K562 (cell line): ENCODE results near the gene THYN1. TPM values are rescaled to one million over a fixed set of nuclear protein-coding genes. Genes with fewer than 3 reads are reported as not detected.
A peak's percentile ranks its signal among the peaks of the same experiment; 100 is the strongest.

ENCODE experiments used
- ATAC-seq: fragments of 200-7000 bp; cut with Tn5 transposase; 3 replicates; pipeline ENCODE4 v1.9.1; 2020; ENCODE audit warnings: moderate library complexity
- BruUV-seq: library from RNA; stranded (reverse); fragments of 400-500 nt; replicated peaks from 2 replicates; lab custom pipeline; 2021; lab: Mats Ljungman, UMichigan
- CTCF ChIA-PET: fragments of 300-600 bp; formaldehyde crosslinking; extraction: SDS; loops from one replicate; lab custom pipeline; 2021; ENCODE audit warnings: low intra/inter-chr PET ratio; lab: Yijun Ruan, JAX
- POLR2A ChIA-PET: fragments of 300-600, 350-650 bp; sonication (Branson Sonifier 250); formaldehyde crosslinking; extraction: SDS; loops from one replicate; lab custom pipeline; 2021; ENCODE audit warnings: antibody characterized with exemption, inconsistent platforms; lab: Yijun Ruan, JAX
- DNase-seq, 4 experiments: peaks; one replicate each; pipeline versions ENCODE4 v3.0.0 to v3.0.0-alpha.2; 2011 to 2018; ENCODE audit warnings: low spot score in 3 of 4, mixed read lengths in 3 of 4; ENCODE audit errors: extremely low read depth in 1 of 4
- FAIRE-seq: peaks from 2 replicates; lab custom pipeline; 2011; peaks lifted over from hg19 to GRCh38; lab: Jason Lieb, UNC
- H2AFZ ChIP-seq: 2 replicates; pipeline ENCODE4 v1.6.0; 2011; ENCODE audit warnings: low read depth, low read length, control low read depth, inconsistent platforms
- H3K27ac ChIP-seq: fragments of 200-600 bp; 3 replicates; pipeline ENCODE4 v1.8.0; 2011; ENCODE audit warnings: low read depth, mild to moderate bottlenecking, control low read depth, inconsistent platforms, low read length, moderate library complexity, mixed read lengths; ENCODE audit errors: extremely low read depth
- H3K27me3 ChIP-seq, 2 experiments: fragments of 300-600 bp in 1 of 2; 2 replicates in 1 of 2; 3 replicates in 1 of 2; pipeline versions ENCODE4 v1.6.0 to v1.8.0; 2011; ENCODE audit warnings: inconsistent platforms in 2 of 2, low read length in 2 of 2, mild to moderate bottlenecking in 1 of 2, mixed read lengths in 1 of 2, moderate library complexity in 1 of 2; ENCODE audit not compliant: control insufficient read depth in 2 of 2, insufficient read depth in 2 of 2
- H3K36me3 ChIP-seq: fragments of 300-600 bp; 3 replicates; pipeline ENCODE4 v1.8.0; 2011; ENCODE audit warnings: mild to moderate bottlenecking, low read length, inconsistent platforms; ENCODE audit not compliant: control insufficient read depth, insufficient read depth
- H3K4me1 ChIP-seq, 2 experiments: fragments of 200-600 bp in 1 of 2; replicated peaks in 1 of 2; 2 replicates in 1 of 2; 3 replicates in 1 of 2; pipeline versions ENCODE4 v1.5.1 to v1.8.0; 2011; ENCODE audit warnings: inconsistent platforms in 2 of 2, low read length in 2 of 2, mild to moderate bottlenecking in 1 of 2, mixed read lengths in 1 of 2, moderate library complexity in 1 of 2; ENCODE audit not compliant: control insufficient read depth in 2 of 2, insufficient read depth in 2 of 2
- H3K4me2 ChIP-seq: 2 replicates; pipeline ENCODE4 v1.6.1; 2011; ENCODE audit warnings: low read length, control low read depth, inconsistent platforms, mixed read lengths; ENCODE audit not compliant: insufficient read depth
- H3K4me3 ChIP-seq: fragments of 200-600 bp; sonication (generic), shearing (Covaris generic); 2 replicates; pipeline ENCODE4 v1.5.1; 2016; ENCODE audit warnings: control low read depth, inconsistent platforms
- H3K79me2 ChIP-seq: fragments of 200-600 bp; 3 replicates; pipeline ENCODE4 v1.8.0; 2011; ENCODE audit warnings: low read length, inconsistent platforms; ENCODE audit not compliant: control insufficient read depth, insufficient read depth
- H3K9ac ChIP-seq, 2 experiments: 2 replicates each; pipeline versions ENCODE4 v1.6.0 to v1.6.1; 2011; ENCODE audit warnings: low read depth in 2 of 2, low read length in 2 of 2, control low read depth in 1 of 2, inconsistent platforms in 1 of 2, mild to moderate bottlenecking in 1 of 2, mixed read lengths in 1 of 2; ENCODE audit not compliant: insufficient read depth in 1 of 2
- H3K9me1 ChIP-seq: one replicate; pipeline ENCODE4 v1.6.0; 2011; ENCODE audit warnings: inconsistent platforms, mild to moderate bottlenecking, low read length, moderate library complexity; ENCODE audit not compliant: control insufficient read depth, insufficient read depth
- H3K9me3 ChIP-seq: replicated peaks from 2 replicates; pipeline ENCODE4 v1.5.1; 2011; ENCODE audit warnings: low read depth, low read length, inconsistent platforms; ENCODE audit not compliant: control insufficient read depth, insufficient read depth
- H4K20me1 ChIP-seq: replicated peaks from 2 replicates; pipeline ENCODE4 v1.6.1; 2011; ENCODE audit warnings: low read length, inconsistent platforms, mixed read lengths; ENCODE audit not compliant: control insufficient read depth, insufficient read depth
- BMI1 ChIP-seq: fragments of 150-350 bp; IDR thresholded peaks from 2 replicates; pipeline ENCODE4 v1.6.1; 2014; ENCODE audit warnings: low read length
- CBX8 ChIP-seq: fragments of 200-600 bp; sonication (generic); IDR thresholded peaks from 2 replicates; pipeline ENCODE4 v1.6.1; 2012; ENCODE audit warnings: borderline replicate concordance, mixed run types, low read depth, mild to moderate bottlenecking, moderate library complexity, mixed read lengths, low read length, control low read depth, inconsistent platforms; ENCODE audit not compliant: poor library complexity, severe bottlenecking; ENCODE audit errors: extremely low read depth
- LCOR ChIP-seq: sonication (generic); formaldehyde crosslinking; IDR thresholded peaks from 2 replicates; pipeline ENCODE4 v1.8.0; 2022; ENCODE audit warnings: mild to moderate bottlenecking, missing genetic modification reagents
- POLR2G ChIP-seq: fragments of 200-400 bp; formaldehyde crosslinking; IDR thresholded peaks from 2 replicates; pipeline ENCODE4 v1.6.1; 2017; ENCODE audit warnings: low read depth, mild to moderate bottlenecking, antibody characterized with exemption, low read length, moderate library complexity
- POLR3G ChIP-seq: IDR thresholded peaks from 2 replicates; pipeline ENCODE4 v1.6.1; 2011; ENCODE audit not compliant: insufficient read length, insufficient replicate concordance; ENCODE audit errors: extremely low read depth
- RNF2 ChIP-seq: sonication (generic); IDR thresholded peaks from 2 replicates; pipeline ENCODE4 v1.6.1; 2016
- XRCC4 ChIP-seq: IDR thresholded peaks from one replicate; pipeline ENCODE4 v1.6.1; 2011; ENCODE audit not compliant: insufficient read depth, insufficient read length; ENCODE audit errors: extremely low read depth
- XRCC5 ChIP-seq: fragments of 200-400 bp; formaldehyde crosslinking; IDR thresholded peaks from 2 replicates; pipeline ENCODE4 v1.6.1; 2017; ENCODE audit warnings: low read depth, mild to moderate bottlenecking, low read length
- ZFP36 ChIP-seq: fragments of 150-350 bp; IDR thresholded peaks from 2 replicates; pipeline ENCODE4 v1.6.1; 2018; ENCODE audit warnings: low read length, low read depth; ENCODE audit not compliant: partially characterized antibody
- WGBS: fragments of 100-300 bp; shearing (Covaris generic); methylation state at CpG from one replicate; pipeline ENCODE4 v1.1.6; 2016; ENCODE audit warnings: low coverage, mixed read lengths; ENCODE audit not compliant: insufficient coverage; ENCODE audit errors: missing lambda C conversion rate; 5-methylcytosine and 5-hydroxymethylcytosine counted together
- in situ Hi-C: fragments of 300-500 bp; cut with MboI; formaldehyde crosslinking; loops from 4 replicates; pipeline ENCODE4 v1.15.0; 2018; ENCODE audit warnings: inconsistent platforms, mixed read lengths
- intact Hi-C: fragments of 100-400 bp; cut with micrococcal nuclease; formaldehyde crosslinking; loops from 2 replicates; pipeline ENCODE4 v1.14.2; 2022
- polyA plus RNA-seq, 8 experiments: library from polyadenylated mRNA; depleted of rRNA in 4 of 8; stranded (reverse) in 5 of 8; unstranded in 3 of 8; fragments of >200 nt; fragmentation: Nextera tagmentation in 2 of 8; fragmentation: Illumina TruSeq in 1 of 8; extraction: Ambion mirVana in 2 of 8; extraction: Trizol in 1 of 8; gene quantifications; 2 replicates each; pipeline versions ENCODE4 v1.2.1 to v1.2.3, GENCODE V29; 2011 to 2014; ENCODE audit warnings: inconsistent platforms in 1 of 8, missing spikeins in 1 of 8
- total RNA-seq, 7 experiments: library from RNA; depleted of rRNA in 6 of 7; stranded (reverse); fragments of >200 nt in 6 of 7; fragmentation: Illumina TruSeq in 2 of 7; extraction: Trizol in 2 of 7; gene quantifications; 2 replicates each; pipeline versions ENCODE4 v1.2.1 to v1.2.3, GENCODE V29; 2011 to 2021; ENCODE audit warnings: low replicate concordance in 1 of 7
- TF ChIP-seq, protein P1 (sequence below), 3 experiments: IDR thresholded peaks in 2 of 3; conservative IDR thresholded peaks in 1 of 3; 2 replicates each; pipeline ENCODE4 v1.5.1; 2011 to 2012; ENCODE audit warnings: low read length in 3 of 3, mild to moderate bottlenecking in 3 of 3, control low read depth in 2 of 3, improper control_type of control experiment in 1 of 3, inconsistent platforms in 1 of 3, low read depth in 1 of 3, mixed read lengths in 1 of 3, moderate library complexity in 1 of 3; ENCODE audit not compliant: insufficient read depth in 2 of 3
- TF ChIP-seq, protein P2 (sequence below), 2 experiments: IDR thresholded peaks; 2 replicates each; pipeline ENCODE4 v1.6.1; 2011; ENCODE audit warnings: borderline replicate concordance in 1 of 2, control low read depth in 1 of 2, low read depth in 1 of 2, low read length in 1 of 2, mild to moderate bottlenecking in 1 of 2, mixed read lengths in 1 of 2, moderate library complexity in 1 of 2; ENCODE audit not compliant: insufficient read depth in 1 of 2, insufficient read length in 1 of 2, poor library complexity in 1 of 2, severe bottlenecking in 1 of 2; ENCODE audit errors: extremely low read depth in 1 of 2
- TF ChIP-seq, protein P3 (sequence below): IDR thresholded peaks from 2 replicates; pipeline ENCODE4 v1.6.1; 2012; ENCODE audit warnings: low read depth, low read length, improper control_type of control experiment, borderline replicate concordance

THYN1 gene
- total and polyA plus RNA-seq, 9 of the 15 experiments (the other 6 are each of a cell fraction or from before 2014, with no cell fraction given), result 54.9 to 279 (median 104) TPM

DNA sequence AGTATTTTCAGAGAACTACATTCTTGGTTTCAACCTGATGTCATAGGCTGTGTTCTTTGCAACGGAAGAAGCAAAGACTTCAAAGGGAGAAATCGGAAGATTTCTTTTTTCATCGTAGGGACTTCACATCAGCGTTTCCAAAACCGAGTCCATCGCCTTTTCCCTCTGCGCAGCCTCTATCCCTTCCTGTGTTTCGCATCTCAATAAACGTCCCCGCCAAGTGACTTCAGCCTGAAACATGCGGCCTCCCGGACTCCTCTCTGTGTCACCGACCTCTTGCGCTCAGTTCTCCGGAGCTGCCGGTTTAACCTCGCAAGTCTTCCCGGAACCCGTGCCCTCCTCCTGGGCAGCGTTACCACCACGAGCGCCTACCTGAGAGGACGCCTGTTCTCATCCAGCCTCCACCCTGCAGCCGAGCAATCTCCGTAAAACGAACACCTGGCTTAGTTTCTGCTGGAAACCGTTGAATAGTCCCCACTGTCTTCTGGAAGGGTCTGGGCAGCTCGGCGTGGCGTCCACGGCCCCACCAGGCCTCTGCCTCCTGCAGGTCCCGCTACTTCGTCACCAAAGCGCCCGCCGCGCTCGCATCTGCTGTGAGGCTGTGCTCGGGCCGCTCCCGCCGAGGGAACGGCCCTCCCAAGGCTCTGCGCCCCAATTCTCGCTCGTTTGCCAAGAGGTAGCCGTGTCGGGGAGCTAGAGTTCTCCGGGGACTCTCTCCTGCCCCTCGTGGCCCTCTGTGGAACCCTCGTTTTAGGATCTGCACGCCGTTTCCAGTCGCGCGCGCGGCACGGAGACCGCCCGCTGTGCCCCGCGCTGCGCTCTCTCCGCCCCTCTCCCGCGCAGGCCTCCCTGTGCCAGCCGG lies 22.6 kb upstream of the THYN1 start, which contains the start of gene GLB1L3:
GLB1L3 (plus strand) TSS at position 846 of the 862 bp plus-strand sequence. CDS start 362 bp downstream, outside the sequence.
- no peaks in the 10 kb centered on the region for H4K20me1 ChIP-seq
- peaks cover 50 to 67% of the 10 kb centered on the region in 2 experiments for H3K27me3 ChIP-seq
- intact Hi-C loops (no loop called here), in situ Hi-C loops (no loop called here)
- 11% methylated on average over 58 of the region's 68 CpGs for WGBS
- no peaks in the 10 kb centered on the region for H3K9me1 ChIP-seq
- no peaks in the 10 kb centered on the region for H3K36me3 ChIP-seq
- TF ChIP-seq XRCC5, result no peak
- no peak for TF ChIP-seq LCOR (CRISPR knock-in tag)
- TF ChIP-seq, protein P1, sequence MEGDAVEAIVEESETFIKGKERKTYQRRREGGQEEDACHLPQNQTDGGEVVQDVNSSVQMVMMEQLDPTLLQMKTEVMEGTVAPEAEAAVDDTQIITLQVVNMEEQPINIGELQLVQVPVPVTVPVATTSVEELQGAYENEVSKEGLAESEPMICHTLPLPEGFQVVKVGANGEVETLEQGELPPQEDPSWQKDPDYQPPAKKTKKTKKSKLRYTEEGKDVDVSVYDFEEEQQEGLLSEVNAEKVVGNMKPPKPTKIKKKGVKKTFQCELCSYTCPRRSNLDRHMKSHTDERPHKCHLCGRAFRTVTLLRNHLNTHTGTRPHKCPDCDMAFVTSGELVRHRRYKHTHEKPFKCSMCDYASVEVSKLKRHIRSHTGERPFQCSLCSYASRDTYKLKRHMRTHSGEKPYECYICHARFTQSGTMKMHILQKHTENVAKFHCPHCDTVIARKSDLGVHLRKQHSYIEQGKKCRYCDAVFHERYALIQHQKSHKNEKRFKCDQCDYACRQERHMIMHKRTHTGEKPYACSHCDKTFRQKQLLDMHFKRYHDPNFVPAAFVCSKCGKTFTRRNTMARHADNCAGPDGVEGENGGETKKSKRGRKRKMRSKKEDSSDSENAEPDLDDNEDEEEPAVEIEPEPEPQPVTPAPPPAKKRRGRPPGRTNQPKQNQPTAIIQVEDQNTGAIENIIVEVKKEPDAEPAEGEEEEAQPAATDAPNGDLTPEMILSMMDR (IDR thresholded peaks at IDR 0.05 in 2 of 3, conservative IDR thresholded peaks at IDR 0.05 in 1 of 3; ENCODE audit: insufficient read depth in 2 of 3, low read depth in 1 of 3, low read length in 3 of 3), result peak; percentile 26 to 43 (median 36); a peak in 2 of 6 replicates
- TF ChIP-seq RNF2, result peak; percentile 44; the same call in 1 of the 2 replicates
- TF ChIP-seq, protein P2, sequence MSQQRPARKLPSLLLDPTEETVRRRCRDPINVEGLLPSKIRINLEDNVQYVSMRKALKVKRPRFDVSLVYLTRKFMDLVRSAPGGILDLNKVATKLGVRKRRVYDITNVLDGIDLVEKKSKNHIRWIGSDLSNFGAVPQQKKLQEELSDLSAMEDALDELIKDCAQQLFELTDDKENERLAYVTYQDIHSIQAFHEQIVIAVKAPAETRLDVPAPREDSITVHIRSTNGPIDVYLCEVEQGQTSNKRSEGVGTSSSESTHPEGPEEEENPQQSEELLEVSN (IDR thresholded peaks at IDR 0.05; ENCODE audit: borderline replicate concordance in 1 of 2, extremely low read depth in 1 of 2, insufficient read depth in 1 of 2, insufficient read length in 1 of 2, low read depth in 1 of 2, low read length in 1 of 2, poor library complexity in 1 of 2, severe bottlenecking in 1 of 2), result peak in 1 of 2 experiments; percentile 18
- no peak for TF ChIP-seq XRCC4
- no peak for TF ChIP-seq POLR3G
- TF ChIP-seq POLR2G, result 0 out of 2 replicates have a peak, but pooled peaks have one; percentile 29
- TF ChIP-seq ZFP36, result peak; percentile 10
- 0 out of 2 replicates have a peak, but pooled peaks have one; percentile 19 for TF ChIP-seq BMI1
- peak; percentile 83 for TF ChIP-seq CBX8
- TF ChIP-seq, protein P3, sequence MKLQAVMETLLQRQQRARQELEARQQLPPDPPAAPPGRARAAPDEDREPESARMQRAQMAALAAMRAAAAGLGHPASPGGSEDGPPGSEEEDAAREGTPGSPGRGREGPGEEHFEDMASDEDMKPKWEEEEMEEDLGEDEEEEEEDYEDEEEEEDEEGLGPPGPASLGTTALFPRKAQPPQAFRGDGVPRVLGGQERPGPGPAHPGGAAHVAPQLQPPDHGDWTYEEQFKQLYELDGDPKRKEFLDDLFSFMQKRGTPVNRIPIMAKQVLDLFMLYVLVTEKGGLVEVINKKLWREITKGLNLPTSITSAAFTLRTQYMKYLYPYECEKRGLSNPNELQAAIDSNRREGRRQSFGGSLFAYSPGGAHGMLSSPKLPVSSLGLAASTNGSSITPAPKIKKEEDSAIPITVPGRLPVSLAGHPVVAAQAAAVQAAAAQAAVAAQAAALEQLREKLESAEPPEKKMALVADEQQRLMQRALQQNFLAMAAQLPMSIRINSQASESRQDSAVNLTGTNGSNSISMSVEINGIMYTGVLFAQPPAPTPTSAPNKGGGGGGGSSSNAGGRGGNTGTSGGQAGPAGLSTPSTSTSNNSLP, result no peak
- FAIRE-seq, result no peak
- ATAC-seq, result peak; percentile 83
- POLR2A ChIA-PET, result interaction anchor here (1.0 kb wide), 1 partner anchor 42 kb away, joined by 3 read pairs; no protein-coding TSS in a partner anchor
- CTCF ChIA-PET, result interaction anchor here (0.6 kb wide), 1 partner anchor 55 kb away, joined by 4 read pairs; no protein-coding TSS in a partner anchor
- H3K79me2 ChIP-seq, result no peaks in the 10 kb centered on the region
- H3K4me1 ChIP-seq, result peaks cover 7 to 17% of the 10 kb centered on the region in 2 experiments; a peak in 3 of 5 replicates
- H2AFZ ChIP-seq, result no peak within 1 kb of the TSS
- H3K4me3 ChIP-seq, result peak within 1 kb of the TSS; percentile 18; the same call in 1 of the 2 replicates
- H3K9ac ChIP-seq, result peak within 1 kb of the TSS in 1 of 2 experiments; percentile 76; a peak in 1 of 4 replicates
- no TSS peak for BruUV-seq
- H3K27ac ChIP-seq, result no peak within 1 kb of the TSS
- peak; percentile 41 to 57 (median 49) for DNase-seq
- no peak within 1 kb of the TSS; the same call in 1 of the 2 replicates for H3K4me2 ChIP-seq
- H3K9me3 ChIP-seq, result no peaks in the 10 kb centered on the region
